ENCODE results near the gene KBTBD3.
A peak's percentile ranks its signal among the peaks of the same experiment; 100 is the strongest.
"Not testable (repeated sequence)": the region's sequence is repeated elsewhere in the genome, so short reads cannot be mapped to it uniquely, and the experiment has no call there.

The KBTBD3 gene

GRCh38 chr11:106061249-106061784 is 15.8 kb downstream of the KBTBD3 start:
- DNase-seq (ENCODE audit: low spot score), result no peak

- DNase-seq (ENCODE audit: low spot score), result no peak
Measured at GRCh38 chr11:106059617-106060016, 17.5 kb downstream of the KBTBD3 start.

- not testable (repeated sequence) for DNase-seq (ENCODE audit: low spot score)
Measured at GRCh38 chr11:106058377-106058776, 18.8 kb downstream of the KBTBD3 start.

- no peak for DNase-seq (ENCODE audit: low spot score)
Measured at GRCh38 chr11:106051103-106051502, 26.0 kb downstream of the KBTBD3 start.

- DNase-seq (ENCODE audit: low spot score), result no peak
Measured at GRCh38 chr11:106049727-106050476, 27.2 kb downstream of the KBTBD3 start.

GRCh38 chr11:106047631-106048030 is 29.5 kb downstream of the KBTBD3 start:
- no peak for DNase-seq (ENCODE audit: low spot score)

- DNase-seq (ENCODE audit: low spot score), result no peak
Measured at GRCh38 chr11:106043540-106043939, 33.6 kb downstream of the KBTBD3 start.

- no peak for DNase-seq (ENCODE audit: low spot score)
Measured at GRCh38 chr11:106032861-106033260, 44.3 kb downstream of the KBTBD3 start.

GRCh38 chr11:106031936-106032335 is 45.2 kb downstream of the KBTBD3 start:
- DNase-seq (ENCODE audit: low spot score), result no peak

- no peak for DNase-seq (ENCODE audit: low spot score)
Measured at GRCh38 chr11:106031202-106031810, 45.8 kb downstream of the KBTBD3 start.

GRCh38 chr11:106030609-106031008 is 46.5 kb downstream of the KBTBD3 start:
- no peak for DNase-seq (ENCODE audit: low spot score)

GRCh38 chr11:106022795-106023275 is 54.3 kb downstream of the KBTBD3 start:
- DNase-seq (ENCODE audit: low spot score), result no peak

GRCh38 chr11:106021967-106022794 is 55.0 kb downstream of the KBTBD3 start, which contains the start of gene MSANTD4:
TSS of gene MSANTD4 (minus strand) at chr11:106022240. CDS start at chr11:106010917, 11,323 bp downstream.
- peak; percentile 97 for DNase-seq (ENCODE audit: low spot score)

GRCh38 chr11:106021181-106021966 is 55.8 kb downstream of the KBTBD3 start:
- DNase-seq (ENCODE audit: low spot score), result peak; percentile 1

GRCh38 chr11:106017093-106017492 is 60.1 kb downstream of the KBTBD3 start:
- no peak for DNase-seq (ENCODE audit: low spot score)

- no peak for DNase-seq (ENCODE audit: low spot score)
Measured at GRCh38 chr11:106015066-106015465, 62.1 kb downstream of the KBTBD3 start.

- DNase-seq (ENCODE audit: low spot score), result no peak
Measured at GRCh38 chr11:106014620-106015019, 62.5 kb downstream of the KBTBD3 start.

GRCh38 chr11:106014035-106014434 is 63.1 kb downstream of the KBTBD3 start:
- no peak for DNase-seq (ENCODE audit: low spot score)

- DNase-seq (ENCODE audit: low spot score), result no peak
Measured at GRCh38 chr11:106012744-106013143, 64.4 kb downstream of the KBTBD3 start.

- no peak for DNase-seq (ENCODE audit: low spot score)
Measured at GRCh38 chr11:106011481-106011880, 65.7 kb downstream of the KBTBD3 start.

- not testable (repeated sequence) for DNase-seq (ENCODE audit: low spot score)
Measured at GRCh38 chr11:106003094-106003493, 74.1 kb downstream of the KBTBD3 start.

Measured in LoVo (cell line).